ENCODE measurements around the gene EMB.
"Not testable (repeated sequence)": the region's sequence is repeated elsewhere in the genome, so short reads cannot be mapped to it uniquely, and the experiment has no call there.

EMB gene

GRCh38 chr5:50365426-50366251 lies 75.4 kb downstream of the EMB start:
- TF ChIP-seq CTCF (IDR thresholded peaks at IDR 0.05) (no peak), ZFX (IDR thresholded peaks at IDR 0.05; ENCODE audit: borderline replicate concordance) (no peak)

GRCh38 chr5:50364535-50365309 lies 76.4 kb downstream of the EMB start:
- H3K27ac ChIP-seq = not testable (repeated sequence)

More at GRCh38 chr5:50365426-50366251, 75.4 kb downstream of the EMB start:
- no peak overlapping the region for H3K27ac ChIP-seq

- TF ChIP-seq CTCF (IDR thresholded peaks at IDR 0.05) (no peak), ZFX (IDR thresholded peaks at IDR 0.05; ENCODE audit: borderline replicate concordance) (no peak)
- H3K27ac ChIP-seq = no peak overlapping the region
Measured at GRCh38 chr5:50359187-50359586, 81.9 kb downstream of the EMB start.

- H3K27ac ChIP-seq = no peak overlapping the region
- TF ChIP-seq CTCF (IDR thresholded peaks at IDR 0.05) = no peak
- TF ChIP-seq ZFX (IDR thresholded peaks at IDR 0.05; ENCODE audit: borderline replicate concordance) = no peak
Measured at GRCh38 chr5:50352382-50352781, 88.7 kb downstream of the EMB start.
